ENCODE results near the gene ZNF101.

GRCh38 chr19:19649155-19649554 is 19.5 kb upstream of the ZNF101 start:
- TF ChIP-seq EZH2 (IDR thresholded peaks at IDR 0.05; ENCODE audit: borderline replicate concordance, insufficient read depth, low read depth, low read length, poor library complexity, severe bottlenecking) (no peak), CTCF (IDR thresholded peaks at IDR 0.05) (no peak)

Data from B cell (primary cell).